Measurements from ENCODE around the gene EDEM2. TPM values are rescaled to one million over a fixed set of nuclear protein-coding genes. Genes with fewer than 3 reads are reported as not detected.
A peak's percentile ranks its signal among the peaks of the same experiment; 100 is the strongest.
"Not testable (repeated sequence)": the region's sequence is repeated elsewhere in the genome, so short reads cannot be mapped to it uniquely, and the experiment has no call there.

The EDEM2 gene
- total RNA-seq, 1 donor from 2014 or later = 10.8 TPM

DNA sequence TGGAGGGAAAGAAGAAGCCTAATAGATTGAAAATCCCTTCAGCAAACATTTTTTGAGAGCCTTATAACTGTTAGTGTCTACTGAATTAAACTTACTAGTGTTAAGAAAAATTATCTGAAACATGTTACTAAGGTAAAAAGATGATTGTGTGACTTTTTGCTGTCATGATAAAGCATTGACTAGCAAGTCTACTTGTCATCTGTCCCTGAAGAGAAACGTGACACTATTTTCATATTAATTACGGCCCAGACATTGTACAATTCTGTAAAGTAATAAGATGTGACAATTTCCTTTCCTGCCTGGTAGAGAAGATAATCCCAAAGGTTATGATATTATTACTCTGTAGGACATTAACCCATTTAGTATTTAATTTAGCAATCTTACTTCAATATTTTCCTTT is 8.8 kb upstream of the EDEM2 start:
- no peak overlapping the region for H3K4me3 Mint-ChIP-seq (ENCODE audit: unreplicated experiment)
- H3K27ac Mint-ChIP-seq (ENCODE audit: unreplicated experiment) = no peak overlapping the region
- H3K36me3 Mint-ChIP-seq (ENCODE audit: unreplicated experiment) = no peaks in the 10 kb centered on the region
- H3K9me3 Mint-ChIP-seq (ENCODE audit: unreplicated experiment) = no peaks in the 10 kb centered on the region
- no peak for DNase-seq
- no peaks in the 10 kb centered on the region for H3K27me3 Mint-ChIP-seq (ENCODE audit: unreplicated experiment)
- no peaks in the 10 kb centered on the region for H3K4me1 Mint-ChIP-seq (ENCODE audit: low read depth, unreplicated experiment)
- TF ChIP-seq, protein P1, sequence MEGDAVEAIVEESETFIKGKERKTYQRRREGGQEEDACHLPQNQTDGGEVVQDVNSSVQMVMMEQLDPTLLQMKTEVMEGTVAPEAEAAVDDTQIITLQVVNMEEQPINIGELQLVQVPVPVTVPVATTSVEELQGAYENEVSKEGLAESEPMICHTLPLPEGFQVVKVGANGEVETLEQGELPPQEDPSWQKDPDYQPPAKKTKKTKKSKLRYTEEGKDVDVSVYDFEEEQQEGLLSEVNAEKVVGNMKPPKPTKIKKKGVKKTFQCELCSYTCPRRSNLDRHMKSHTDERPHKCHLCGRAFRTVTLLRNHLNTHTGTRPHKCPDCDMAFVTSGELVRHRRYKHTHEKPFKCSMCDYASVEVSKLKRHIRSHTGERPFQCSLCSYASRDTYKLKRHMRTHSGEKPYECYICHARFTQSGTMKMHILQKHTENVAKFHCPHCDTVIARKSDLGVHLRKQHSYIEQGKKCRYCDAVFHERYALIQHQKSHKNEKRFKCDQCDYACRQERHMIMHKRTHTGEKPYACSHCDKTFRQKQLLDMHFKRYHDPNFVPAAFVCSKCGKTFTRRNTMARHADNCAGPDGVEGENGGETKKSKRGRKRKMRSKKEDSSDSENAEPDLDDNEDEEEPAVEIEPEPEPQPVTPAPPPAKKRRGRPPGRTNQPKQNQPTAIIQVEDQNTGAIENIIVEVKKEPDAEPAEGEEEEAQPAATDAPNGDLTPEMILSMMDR (IDR thresholded peaks at IDR 0.05; ENCODE audit: partially characterized antibody, unreplicated experiment) = no peak

DNA sequence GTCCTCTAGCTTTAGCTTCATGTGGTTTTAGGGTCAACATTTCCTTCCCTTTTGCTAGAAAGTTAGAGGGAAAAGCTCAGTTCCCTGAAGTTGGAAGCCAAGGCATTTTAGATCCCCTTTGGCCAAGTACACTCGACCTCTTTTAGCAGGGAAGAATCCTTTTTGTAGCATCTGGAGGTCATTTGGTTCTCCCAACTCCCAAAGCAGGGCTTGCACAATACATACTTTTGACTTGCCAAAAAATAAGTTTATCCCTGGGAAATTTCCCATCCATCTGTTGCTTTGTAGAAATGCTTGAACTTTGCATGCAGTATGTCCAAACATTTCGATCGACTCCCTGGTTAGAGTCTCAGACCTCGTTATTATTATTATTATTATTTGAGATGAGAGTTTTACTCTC is 4.6 kb upstream of the EDEM2 start:
- H3K4me3 Mint-ChIP-seq (ENCODE audit: unreplicated experiment) = no peak overlapping the region
- TF ChIP-seq, protein P1 (IDR thresholded peaks at IDR 0.05; ENCODE audit: partially characterized antibody, unreplicated experiment) = no peak
- no peaks in the 10 kb centered on the region for H3K27me3 Mint-ChIP-seq (ENCODE audit: unreplicated experiment)

DNA sequence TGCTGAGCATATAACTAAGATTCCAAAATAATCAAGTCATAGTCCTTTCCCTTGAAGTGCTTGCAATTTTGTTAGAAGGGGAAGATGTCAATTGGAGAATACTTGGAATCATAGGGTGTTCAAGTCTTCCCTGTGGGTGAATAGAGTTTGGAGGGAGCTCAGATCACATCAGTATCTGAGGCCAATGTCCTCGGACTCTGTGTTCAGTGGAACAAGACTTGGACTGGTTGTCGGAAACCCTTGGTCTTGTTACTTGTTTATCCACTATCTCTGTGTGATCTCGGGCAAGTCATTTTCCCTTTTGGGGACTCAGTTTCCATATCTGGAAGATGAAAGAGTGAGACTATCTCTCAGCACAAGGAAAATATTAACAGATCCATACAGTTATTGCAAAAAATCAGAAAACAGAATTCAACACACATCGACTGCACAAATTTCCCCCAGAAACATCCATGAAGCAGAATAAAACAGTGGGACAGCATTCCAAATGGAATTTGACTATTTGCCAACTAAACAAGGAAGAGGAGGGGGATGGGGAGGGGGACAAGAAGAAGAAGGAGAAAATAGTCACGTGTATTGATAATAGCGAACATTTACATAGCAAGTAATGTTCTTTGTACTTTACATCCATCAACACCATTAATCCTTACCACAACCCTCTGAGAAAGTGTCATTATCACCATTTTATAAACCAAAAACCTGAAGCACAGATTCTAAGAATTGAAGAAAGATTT is 3.9 kb upstream of the EDEM2 start:
- no peak for DNase-seq
- H3K36me3 Mint-ChIP-seq (ENCODE audit: unreplicated experiment) = no peaks in the 10 kb centered on the region
- TF ChIP-seq, protein P1 (IDR thresholded peaks at IDR 0.05; ENCODE audit: partially characterized antibody, unreplicated experiment) = no peak
- no peak overlapping the region for H3K27ac Mint-ChIP-seq (ENCODE audit: unreplicated experiment)
- H3K9me3 Mint-ChIP-seq (ENCODE audit: unreplicated experiment) = no peaks in the 10 kb centered on the region
- H3K4me3 Mint-ChIP-seq (ENCODE audit: unreplicated experiment) = no peak overlapping the region
- no peaks in the 10 kb centered on the region for H3K27me3 Mint-ChIP-seq (ENCODE audit: unreplicated experiment)
- H3K4me1 Mint-ChIP-seq (ENCODE audit: low read depth, unreplicated experiment) = peaks cover 3% of the 10 kb centered on the region

More for the DNA sequence above, 4.6 kb upstream of the EDEM2 start:
- no peak for DNase-seq
- Mint-ChIP-seq H3K36me3 (ENCODE audit: unreplicated experiment) (no peaks in the 10 kb centered on the region), H3K4me1 (ENCODE audit: low read depth, unreplicated experiment) (peaks cover 1% of the 10 kb centered on the region), H3K27ac (ENCODE audit: unreplicated experiment) (no peak overlapping the region), H3K9me3 (ENCODE audit: unreplicated experiment) (no peaks in the 10 kb centered on the region)

DNA sequence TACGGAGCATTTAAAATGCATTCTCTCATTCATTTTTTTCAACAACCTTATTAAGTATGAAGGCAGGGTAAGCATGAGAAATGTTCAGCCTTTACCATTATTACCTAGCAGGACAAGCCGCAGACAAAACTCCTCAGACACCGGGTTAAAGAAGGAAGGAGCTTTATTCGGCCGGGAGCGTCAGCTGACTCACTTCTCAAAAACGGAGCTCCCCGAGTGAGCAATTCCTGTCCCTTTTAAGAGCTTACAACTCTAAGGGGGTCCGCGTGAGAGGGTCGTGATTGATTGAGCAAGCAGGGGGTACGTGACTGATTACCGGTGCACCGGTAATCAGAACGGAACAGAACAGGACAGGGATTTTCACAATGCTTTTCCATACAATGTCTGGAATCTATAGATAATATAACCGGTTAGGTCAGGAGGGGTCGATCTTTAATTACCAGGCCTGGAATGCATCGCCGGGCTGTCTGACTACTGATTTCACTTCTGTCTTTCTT is 487 bp upstream of the EDEM2 start:
- not testable (repeated sequence) for H3K27me3 Mint-ChIP-seq (ENCODE audit: unreplicated experiment); DNase-seq; H3K36me3 Mint-ChIP-seq (ENCODE audit: unreplicated experiment); H3K4me1 Mint-ChIP-seq (ENCODE audit: low read depth, unreplicated experiment); H3K27ac Mint-ChIP-seq (ENCODE audit: unreplicated experiment); H3K9me3 Mint-ChIP-seq (ENCODE audit: unreplicated experiment)
- peak overlapping the region; percentile 94 for H3K4me3 Mint-ChIP-seq (ENCODE audit: unreplicated experiment)

DNA sequence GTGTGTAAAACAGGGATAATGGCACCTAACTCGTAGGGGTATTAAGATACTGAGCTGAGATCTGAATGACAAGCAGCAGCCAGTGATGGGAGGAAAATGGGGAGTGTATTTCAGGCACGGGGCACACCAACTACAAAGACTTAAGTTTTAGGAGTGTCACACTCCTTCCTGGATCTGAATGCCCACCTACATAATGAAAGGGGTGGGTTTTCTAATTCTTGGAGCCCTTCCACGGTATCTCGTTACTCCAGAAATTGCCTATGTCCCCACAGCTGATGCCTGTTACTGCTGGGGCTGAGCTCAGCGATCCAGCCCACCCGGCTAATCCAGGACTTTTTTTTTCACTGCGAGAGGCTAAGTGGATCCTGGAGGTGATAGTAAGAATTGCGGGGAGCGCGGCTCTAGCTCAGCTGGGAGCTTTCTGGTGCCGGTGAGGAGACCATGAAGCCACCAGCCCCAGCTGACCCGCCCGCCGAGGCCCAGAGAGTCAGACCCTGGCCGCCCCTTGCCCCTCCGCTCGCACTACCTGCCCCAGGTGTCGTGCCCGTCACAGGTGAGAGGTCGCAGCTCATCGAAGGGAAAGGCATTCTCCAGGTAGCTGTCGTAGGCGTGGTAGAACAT is 727 bp downstream of the EDEM2 start:
- Mint-ChIP-seq H3K4me3 (ENCODE audit: unreplicated experiment) (peak overlapping the region; percentile 94), H3K4me1 (ENCODE audit: low read depth, unreplicated experiment) (peaks cover 3% of the 10 kb centered on the region), H3K27me3 (ENCODE audit: unreplicated experiment) (no peaks in the 10 kb centered on the region), H3K27ac (ENCODE audit: unreplicated experiment) (peak overlapping the region; percentile 56), H3K9me3 (ENCODE audit: unreplicated experiment) (no peaks in the 10 kb centered on the region), H3K36me3 (ENCODE audit: unreplicated experiment) (no peaks in the 10 kb centered on the region)
- TF ChIP-seq, protein P1 (IDR thresholded peaks at IDR 0.05; ENCODE audit: partially characterized antibody, unreplicated experiment) = peak; percentile 30
- peak; percentile 49 for DNase-seq

Data from glutamatergic neuron (in vitro differentiated cells).